ENCODE measurements around the gene NAALADL2.

DNA sequence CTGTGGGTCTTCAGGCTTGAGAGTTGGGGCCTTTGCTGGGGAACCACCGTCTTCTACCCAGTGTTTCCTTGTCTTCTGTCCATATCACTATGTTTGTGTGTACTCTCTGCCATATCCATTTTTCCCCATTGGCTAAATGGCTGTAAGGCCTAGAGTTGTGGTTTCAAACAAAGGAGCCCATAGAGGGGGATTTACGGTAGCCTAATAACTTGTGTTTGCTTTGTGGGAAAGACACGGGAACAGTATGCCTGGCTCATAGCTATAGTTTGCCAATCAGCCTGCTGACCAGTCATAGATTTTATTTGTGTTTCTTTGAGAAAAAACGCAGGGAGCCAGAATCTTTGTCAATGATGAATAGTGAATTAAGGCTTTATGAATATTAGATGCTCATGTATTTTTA lies 554.8 kb downstream of the NAALADL2 start:
- TF ChIP-seq, protein P1, sequence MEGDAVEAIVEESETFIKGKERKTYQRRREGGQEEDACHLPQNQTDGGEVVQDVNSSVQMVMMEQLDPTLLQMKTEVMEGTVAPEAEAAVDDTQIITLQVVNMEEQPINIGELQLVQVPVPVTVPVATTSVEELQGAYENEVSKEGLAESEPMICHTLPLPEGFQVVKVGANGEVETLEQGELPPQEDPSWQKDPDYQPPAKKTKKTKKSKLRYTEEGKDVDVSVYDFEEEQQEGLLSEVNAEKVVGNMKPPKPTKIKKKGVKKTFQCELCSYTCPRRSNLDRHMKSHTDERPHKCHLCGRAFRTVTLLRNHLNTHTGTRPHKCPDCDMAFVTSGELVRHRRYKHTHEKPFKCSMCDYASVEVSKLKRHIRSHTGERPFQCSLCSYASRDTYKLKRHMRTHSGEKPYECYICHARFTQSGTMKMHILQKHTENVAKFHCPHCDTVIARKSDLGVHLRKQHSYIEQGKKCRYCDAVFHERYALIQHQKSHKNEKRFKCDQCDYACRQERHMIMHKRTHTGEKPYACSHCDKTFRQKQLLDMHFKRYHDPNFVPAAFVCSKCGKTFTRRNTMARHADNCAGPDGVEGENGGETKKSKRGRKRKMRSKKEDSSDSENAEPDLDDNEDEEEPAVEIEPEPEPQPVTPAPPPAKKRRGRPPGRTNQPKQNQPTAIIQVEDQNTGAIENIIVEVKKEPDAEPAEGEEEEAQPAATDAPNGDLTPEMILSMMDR (conservative IDR thresholded peaks at IDR 0.05): no peak
- no peak for TF ChIP-seq EZH2 (IDR thresholded peaks at IDR 0.05; ENCODE audit: low read depth)
